H1 (cell line): Measurements from ENCODE around the gene FRMD4A.

Source experiments
- ASH2L ChIP-seq: fragments of 200-600, 300-600 bp; sonication (generic); IDR thresholded peaks from one replicate; pipeline ENCODE4 v1.7.1; 2017; ENCODE audit warnings: low read length
- EP300 ChIP-seq, 2 experiments: IDR thresholded peaks; 1 replicate in 1 of 2; 2 replicates in 1 of 2; pipeline ENCODE4 v1.6.1; 2011 to 2012; ENCODE audit warnings: low read depth in 2 of 2, low read length in 2 of 2, mild to moderate bottlenecking in 2 of 2, borderline replicate concordance in 1 of 2, inconsistent platforms in 1 of 2, moderate library complexity in 1 of 2
- EZH2 ChIP-seq: fragments of 200-600 bp; sonication (generic); IDR thresholded peaks from 2 replicates; pipeline ENCODE4 v1.7.1; 2012; ENCODE audit warnings: low read depth, mild to moderate bottlenecking, moderate library complexity, low read length, inconsistent platforms; ENCODE audit not compliant: severe bottlenecking
- JUN ChIP-seq: IDR thresholded peaks from 2 replicates; pipeline ENCODE4 v1.6.1; 2011; ENCODE audit warnings: low read depth, mild to moderate bottlenecking, improper control_type of control experiment, low read length
- POLR2A ChIP-seq, 2 experiments: IDR thresholded peaks; 1 replicate in 1 of 2; 2 replicates in 1 of 2; pipeline ENCODE4 v1.6.1; 2011; ENCODE audit warnings: low read depth in 2 of 2, low read length in 2 of 2, mild to moderate bottlenecking in 2 of 2; ENCODE audit errors: control extremely low read depth in 1 of 2
- POLR2AphosphoS5 ChIP-seq: IDR thresholded peaks from 2 replicates; pipeline ENCODE4 v1.6.1; 2011; ENCODE audit warnings: low read depth, low read length
- SIN3A ChIP-seq, 2 experiments: IDR thresholded peaks in 1 of 2; conservative IDR thresholded peaks in 1 of 2; 2 replicates each; pipeline ENCODE4 v1.6.1; 2011 to 2012; ENCODE audit warnings: low read length in 2 of 2, improper control_type of control experiment in 1 of 2, low read depth in 1 of 2, mild to moderate bottlenecking in 1 of 2
- SIRT6 ChIP-seq: IDR thresholded peaks from one replicate; pipeline ENCODE4 v1.7.1; 2012; ENCODE audit warnings: low read length, inconsistent platforms
- TAF1 ChIP-seq: IDR thresholded peaks from 2 replicates; pipeline ENCODE4 v1.6.1; 2011; ENCODE audit warnings: mild to moderate bottlenecking, low read depth, low read length
- TCF12 ChIP-seq: IDR thresholded peaks from 2 replicates; pipeline ENCODE4 v1.6.1; 2011; ENCODE audit warnings: low read depth, mild to moderate bottlenecking, low read length
- TF ChIP-seq, protein P1 (sequence below), 3 experiments: IDR thresholded peaks; 1 replicate in 2 of 3; 2 replicates in 1 of 3; pipeline versions ENCODE4 v1.5.1 to v1.6.1; 2011; ENCODE audit warnings: low read length in 3 of 3, mild to moderate bottlenecking in 3 of 3, inconsistent platforms in 2 of 3, low read depth in 1 of 3, moderate library complexity in 1 of 3; ENCODE audit not compliant: insufficient read depth in 1 of 3; ENCODE audit errors: control extremely low read depth in 1 of 3
- TF ChIP-seq, protein P2 (sequence below): IDR thresholded peaks from 2 replicates; pipeline ENCODE4 v1.6.1; 2012; ENCODE audit warnings: inconsistent platforms

DNA sequence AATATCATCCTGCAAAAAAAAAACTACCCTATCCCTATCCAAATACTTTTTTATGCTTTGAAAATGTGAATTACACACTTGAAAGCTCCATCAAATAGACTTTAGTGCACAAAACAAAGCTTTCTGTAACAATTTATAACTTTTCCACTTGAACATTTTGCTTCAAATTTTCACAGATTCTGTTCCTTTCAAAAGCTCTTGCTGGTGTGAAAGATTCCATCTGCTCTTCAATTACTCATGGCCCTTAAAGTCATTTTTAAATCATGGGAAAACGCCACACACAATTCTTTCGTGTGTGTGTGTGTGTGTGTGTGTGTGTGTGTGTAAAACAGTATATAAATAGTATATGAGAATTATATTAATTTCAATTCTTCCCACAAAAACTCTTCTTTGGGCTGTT lies 576.4 kb downstream of the FRMD4A start:
- no peak for TF ChIP-seq JUN
- TF ChIP-seq, protein P1, sequence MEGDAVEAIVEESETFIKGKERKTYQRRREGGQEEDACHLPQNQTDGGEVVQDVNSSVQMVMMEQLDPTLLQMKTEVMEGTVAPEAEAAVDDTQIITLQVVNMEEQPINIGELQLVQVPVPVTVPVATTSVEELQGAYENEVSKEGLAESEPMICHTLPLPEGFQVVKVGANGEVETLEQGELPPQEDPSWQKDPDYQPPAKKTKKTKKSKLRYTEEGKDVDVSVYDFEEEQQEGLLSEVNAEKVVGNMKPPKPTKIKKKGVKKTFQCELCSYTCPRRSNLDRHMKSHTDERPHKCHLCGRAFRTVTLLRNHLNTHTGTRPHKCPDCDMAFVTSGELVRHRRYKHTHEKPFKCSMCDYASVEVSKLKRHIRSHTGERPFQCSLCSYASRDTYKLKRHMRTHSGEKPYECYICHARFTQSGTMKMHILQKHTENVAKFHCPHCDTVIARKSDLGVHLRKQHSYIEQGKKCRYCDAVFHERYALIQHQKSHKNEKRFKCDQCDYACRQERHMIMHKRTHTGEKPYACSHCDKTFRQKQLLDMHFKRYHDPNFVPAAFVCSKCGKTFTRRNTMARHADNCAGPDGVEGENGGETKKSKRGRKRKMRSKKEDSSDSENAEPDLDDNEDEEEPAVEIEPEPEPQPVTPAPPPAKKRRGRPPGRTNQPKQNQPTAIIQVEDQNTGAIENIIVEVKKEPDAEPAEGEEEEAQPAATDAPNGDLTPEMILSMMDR (IDR thresholded peaks at IDR 0.05; ENCODE audit: control extremely low read depth in 1 of 3, insufficient read depth in 1 of 3, low read depth in 1 of 3, low read length in 3 of 3): no peak
- TF ChIP-seq EP300 (IDR thresholded peaks at IDR 0.05; ENCODE audit: borderline replicate concordance in 1 of 2, low read depth in 2 of 2, low read length in 2 of 2): no peak
- no peak for TF ChIP-seq TCF12
- TF ChIP-seq, protein P2, sequence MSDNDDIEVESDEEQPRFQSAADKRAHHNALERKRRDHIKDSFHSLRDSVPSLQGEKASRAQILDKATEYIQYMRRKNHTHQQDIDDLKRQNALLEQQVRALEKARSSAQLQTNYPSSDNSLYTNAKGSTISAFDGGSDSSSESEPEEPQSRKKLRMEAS: no peak
- TF ChIP-seq TAF1: no peak
- no peak for TF ChIP-seq EZH2
- TF ChIP-seq ASH2L: no peak
- TF ChIP-seq SIN3A (conservative IDR thresholded peaks at IDR 0.05 in 1 of 2, IDR thresholded peaks at IDR 0.05 in 1 of 2; ENCODE audit: low read depth in 1 of 2, low read length in 2 of 2): no peak
- no peak for TF ChIP-seq SIRT6
- no peak for TF ChIP-seq POLR2A (IDR thresholded peaks at IDR 0.05; ENCODE audit: control extremely low read depth in 1 of 2, low read depth in 2 of 2, low read length in 2 of 2)
- no peak for TF ChIP-seq POLR2AphosphoS5
